Renal cortical epithelial cell (primary cell): ENCODE measurements around the gene TAF5L. TPM values are rescaled to one million over a fixed set of nuclear protein-coding genes. Genes with fewer than 3 reads are reported as not detected.
A peak's percentile ranks its signal among the peaks of the same experiment; 100 is the strongest.

Experiments
- DNase-seq: peaks from one replicate; pipeline ENCODE4 v3.0.0-alpha.2; 2011; ENCODE audit warnings: low read depth
- total RNA-seq: library from RNA; depleted of rRNA; stranded (reverse); fragments of >200 nt; gene quantifications from 2 replicates; pipeline ENCODE4 v1.2.3, GENCODE V29; 2014

TAF5L gene
- 15.7 and 24.8 TPM in 2 replicates for total RNA-seq

GRCh38 chr1:229625915-229626831 is at the start of gene TAF5L, which contains the start of gene URB2:
TSS of gene TAF5L (minus strand) at chr1:229626122. CDS start at chr1:229614482, 11,640 bp downstream.
TSS of gene URB2 (plus strand) at chr1:229626247. CDS start at chr1:229627634, 1,387 bp downstream.
- DNase-seq = peak; percentile 66

GRCh38 chr1:229675396-229675795 is 49.5 kb upstream of the TAF5L start:
- no peak for DNase-seq

DNA sequence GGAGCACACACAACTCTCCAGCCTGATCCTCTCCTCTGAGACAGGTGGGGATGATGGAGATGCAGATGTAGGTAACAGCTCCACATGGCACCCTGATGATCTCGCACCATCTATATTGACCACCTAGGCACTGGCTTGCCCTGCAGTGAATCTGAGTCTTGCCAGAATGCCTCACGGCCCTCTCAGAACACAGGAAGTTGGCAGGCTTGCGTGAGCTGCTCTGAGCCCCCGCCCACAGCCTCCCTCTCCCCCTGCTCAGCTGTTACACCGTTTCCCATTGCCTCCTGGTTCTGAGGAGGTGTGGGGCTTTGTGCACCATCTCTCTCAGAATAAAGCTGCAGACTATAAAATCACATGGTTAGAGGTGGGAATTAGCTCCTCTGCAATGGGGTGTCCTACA is 48.1 kb upstream of the TAF5L start:
- DNase-seq = no peak

- no peak for DNase-seq
Observed at GRCh38 chr1:229672246-229672645, 46.3 kb upstream of the TAF5L start.

DNA sequence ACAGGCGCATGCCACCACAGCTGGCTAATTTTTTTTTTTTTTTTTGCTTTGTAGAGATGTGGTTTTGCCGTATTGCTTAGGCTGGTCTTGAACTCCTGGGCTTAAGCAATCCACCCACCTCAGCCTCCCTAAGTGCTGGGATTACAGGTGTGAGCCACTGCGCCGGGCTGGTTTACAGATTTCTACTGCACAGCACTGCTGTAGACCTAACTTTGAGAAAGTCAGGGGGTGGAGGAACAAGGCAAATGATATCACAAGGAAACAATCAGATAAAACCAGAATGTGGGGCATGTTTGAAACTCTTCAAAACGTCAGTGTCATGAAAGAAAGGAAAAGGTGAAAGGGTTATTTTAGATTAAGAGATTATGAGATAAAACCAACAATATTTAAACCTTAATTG is 45.4 kb upstream of the TAF5L start:
- no peak for DNase-seq

DNA sequence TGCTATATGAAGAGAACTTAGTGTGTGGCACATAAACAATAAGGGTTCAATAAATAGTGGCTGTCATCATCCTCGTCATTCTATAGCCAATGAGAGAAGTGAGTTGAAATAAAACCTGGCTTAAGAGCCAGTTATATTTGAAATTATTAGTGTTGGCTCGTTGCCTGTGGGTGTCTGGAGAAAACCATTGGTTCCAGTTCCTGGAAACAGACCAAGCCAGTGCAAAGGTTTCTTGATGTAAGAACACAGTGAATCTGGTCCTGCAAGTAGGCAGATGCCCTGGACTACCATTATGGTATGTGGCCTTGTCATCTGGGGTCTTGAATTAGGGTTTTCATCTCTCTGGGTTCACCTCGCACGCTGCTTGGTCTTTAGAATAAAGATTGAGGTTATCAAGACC is 43.4 kb upstream of the TAF5L start:
- DNase-seq = peak; percentile 12

- no peak for DNase-seq
Observed at GRCh38 chr1:229666585-229666984, 40.7 kb upstream of the TAF5L start.

GRCh38 chr1:229665912-229666558 is 40.1 kb upstream of the TAF5L start:
- DNase-seq = no peak

DNA sequence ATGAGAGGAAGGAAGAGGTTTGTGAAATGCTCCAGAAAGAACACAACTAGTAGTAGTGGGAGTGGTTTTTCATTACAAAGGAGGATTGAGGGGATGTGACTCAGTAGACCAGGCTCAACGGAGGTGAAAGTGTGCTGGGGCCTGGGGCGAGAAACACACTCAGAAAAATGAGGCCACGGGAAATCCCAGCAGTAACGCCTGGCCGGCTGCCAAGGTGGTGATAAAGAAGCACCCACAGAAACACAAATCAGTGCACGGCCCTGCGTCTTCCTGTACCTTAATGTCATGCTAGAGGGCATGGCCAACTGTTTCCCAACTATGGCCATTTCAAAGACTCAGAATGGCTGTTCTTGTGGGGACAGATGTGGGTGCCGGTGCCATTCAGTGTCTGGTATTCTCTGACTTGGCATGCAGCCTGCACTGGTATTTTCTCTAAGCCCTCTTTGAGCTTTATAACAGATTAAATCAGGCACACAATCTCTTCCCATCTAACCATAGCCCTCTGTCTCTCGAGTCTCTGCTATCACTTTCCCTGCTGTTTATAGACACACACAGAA is 38.3 kb upstream of the TAF5L start:
- peak; percentile 22 for DNase-seq

DNA sequence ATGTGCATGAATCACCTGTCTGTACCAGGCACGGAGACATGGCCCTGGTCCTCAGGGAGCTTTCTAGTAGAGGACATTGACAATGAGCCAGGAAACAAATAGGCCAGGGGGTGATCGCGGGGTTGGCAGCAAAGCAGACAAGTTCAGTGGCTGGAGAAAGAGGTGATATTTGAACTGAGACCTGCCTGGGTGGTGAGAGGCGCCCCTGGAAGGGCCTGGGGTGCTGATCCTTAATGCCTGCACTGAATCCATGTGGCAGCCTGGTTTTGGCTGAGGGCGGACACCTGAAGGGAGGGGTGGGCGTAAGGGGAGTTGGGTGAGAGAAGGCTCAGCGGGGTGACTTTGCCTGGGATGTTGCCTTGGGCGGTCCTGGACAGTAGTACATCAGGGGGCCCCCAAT is 36.0 kb upstream of the TAF5L start:
- no peak for DNase-seq

DNA sequence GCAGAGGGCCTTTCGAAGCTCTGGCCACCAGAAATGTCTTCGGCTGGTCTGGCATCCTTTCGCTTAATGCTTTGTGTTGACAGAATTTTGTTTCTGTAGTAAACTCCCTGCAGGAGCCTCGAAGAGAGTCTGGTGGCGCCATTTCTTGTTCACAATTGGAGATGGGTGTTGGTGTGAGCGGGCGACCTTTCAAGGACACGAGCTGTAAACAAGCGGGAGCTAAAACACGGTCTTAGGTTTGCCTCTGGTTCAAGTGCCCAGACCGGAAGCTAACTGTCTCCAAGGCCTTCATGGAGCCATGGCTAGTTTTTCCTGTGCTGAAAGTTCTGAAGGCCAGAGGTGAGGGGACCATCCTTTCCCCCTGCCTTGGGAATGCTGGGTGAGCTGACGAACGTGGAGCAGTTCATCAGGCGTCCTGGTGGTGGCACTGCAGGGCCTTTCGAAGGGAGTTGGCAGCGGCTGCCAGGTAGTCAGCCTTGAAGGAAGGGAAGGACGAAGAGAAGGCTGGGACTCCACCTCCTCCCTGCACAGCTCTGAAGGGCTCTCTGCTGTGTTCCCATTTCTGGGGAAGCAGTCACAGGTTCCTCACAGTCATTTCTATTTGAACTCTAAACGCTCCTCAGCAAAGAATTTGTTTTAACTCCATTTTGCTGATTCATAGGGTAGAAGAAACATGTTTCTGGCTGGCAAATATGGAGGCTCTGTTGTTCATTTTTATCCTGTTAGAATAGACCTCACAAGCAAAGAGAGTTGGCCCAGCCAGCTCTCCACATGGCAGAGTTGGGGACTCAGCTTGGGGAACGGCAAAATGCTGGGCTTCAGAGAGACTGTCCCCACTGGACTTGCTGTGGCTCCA is 35.3 kb upstream of the TAF5L start:
- peak; percentile 42 for DNase-seq

DNA sequence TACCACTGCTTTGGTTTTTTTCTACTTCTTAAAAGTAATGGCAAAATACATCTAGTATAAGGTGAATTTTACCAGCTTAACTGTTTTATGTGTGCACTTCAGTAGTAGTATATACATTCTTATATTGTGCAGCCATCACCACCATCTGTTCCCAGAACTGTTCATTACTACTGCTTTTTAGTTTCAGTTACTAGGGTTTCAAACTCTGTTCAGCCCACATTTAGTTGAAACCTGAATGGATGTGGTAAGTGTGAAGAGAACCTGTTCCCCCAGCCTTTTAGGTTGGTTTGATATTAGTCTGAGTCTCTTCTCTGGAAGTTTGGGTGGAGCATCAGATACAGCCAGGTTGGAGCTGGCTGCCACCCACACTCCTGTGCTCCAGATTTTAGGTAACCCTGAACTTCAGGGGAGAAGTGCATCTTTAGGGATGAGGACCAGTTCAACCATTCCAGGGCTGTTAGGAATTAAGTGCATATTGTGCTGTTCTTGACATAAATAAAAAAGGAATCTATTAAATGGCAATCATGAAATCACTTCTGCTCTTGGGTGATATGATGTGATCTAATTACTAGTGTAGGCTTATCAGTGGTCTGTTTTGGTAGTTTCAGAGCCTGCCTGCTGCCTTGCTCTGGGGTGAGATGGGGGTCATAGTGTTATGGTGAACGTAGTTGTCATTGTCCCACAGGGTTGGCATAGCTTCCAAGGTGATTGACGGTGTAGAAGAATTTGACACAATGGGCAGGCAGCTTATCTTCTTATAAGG is 32.3 kb upstream of the TAF5L start:
- DNase-seq = no peak

GRCh38 chr1:229655781-229656180 is 29.9 kb upstream of the TAF5L start:
- DNase-seq = no peak

DNA sequence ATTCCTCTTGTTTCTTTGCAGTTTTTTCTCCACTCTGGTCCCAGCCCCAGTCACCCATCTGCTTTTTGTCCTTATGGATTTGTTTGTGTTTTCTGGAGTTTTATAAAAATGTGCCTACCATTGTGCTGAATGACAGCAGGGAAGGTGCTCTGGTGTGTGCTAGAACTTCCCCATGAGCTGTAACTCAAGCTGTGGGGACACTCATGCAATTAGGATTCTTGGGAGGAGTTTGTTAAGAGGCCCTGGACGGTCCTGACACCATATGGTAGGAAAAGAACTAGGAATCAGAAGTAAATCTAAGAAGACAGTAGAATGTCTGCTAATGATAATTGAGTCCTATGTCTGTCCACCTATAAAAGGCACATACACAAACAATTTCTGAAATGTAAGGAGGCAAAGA is 27.5 kb upstream of the TAF5L start:
- no peak for DNase-seq

GRCh38 chr1:229651546-229651945 is 25.6 kb upstream of the TAF5L start:
- DNase-seq = no peak

GRCh38 chr1:229650045-229650444 is 24.1 kb upstream of the TAF5L start:
- no peak for DNase-seq

DNA sequence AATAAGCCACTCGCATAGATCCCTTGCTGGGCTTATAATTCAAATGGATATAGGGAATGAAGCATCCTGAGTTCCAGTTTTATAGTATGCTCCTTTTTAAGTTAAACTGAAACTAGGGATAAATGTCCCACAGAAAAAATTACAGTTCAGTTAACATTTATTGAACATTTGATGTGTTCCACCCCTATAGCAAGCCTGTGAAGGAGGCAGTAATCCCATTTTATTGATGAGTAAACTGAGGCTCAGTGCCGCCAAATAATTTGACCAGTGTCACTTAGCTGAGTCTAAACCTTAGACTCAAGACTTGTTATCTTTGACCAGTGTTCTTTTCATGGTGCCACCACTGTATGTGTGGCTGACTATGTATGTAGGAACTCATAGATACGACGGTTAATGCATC is 22.5 kb upstream of the TAF5L start:
- no peak for DNase-seq

- no peak for DNase-seq
Observed at GRCh38 chr1:229645324-229645993, 19.5 kb upstream of the TAF5L start.

DNA sequence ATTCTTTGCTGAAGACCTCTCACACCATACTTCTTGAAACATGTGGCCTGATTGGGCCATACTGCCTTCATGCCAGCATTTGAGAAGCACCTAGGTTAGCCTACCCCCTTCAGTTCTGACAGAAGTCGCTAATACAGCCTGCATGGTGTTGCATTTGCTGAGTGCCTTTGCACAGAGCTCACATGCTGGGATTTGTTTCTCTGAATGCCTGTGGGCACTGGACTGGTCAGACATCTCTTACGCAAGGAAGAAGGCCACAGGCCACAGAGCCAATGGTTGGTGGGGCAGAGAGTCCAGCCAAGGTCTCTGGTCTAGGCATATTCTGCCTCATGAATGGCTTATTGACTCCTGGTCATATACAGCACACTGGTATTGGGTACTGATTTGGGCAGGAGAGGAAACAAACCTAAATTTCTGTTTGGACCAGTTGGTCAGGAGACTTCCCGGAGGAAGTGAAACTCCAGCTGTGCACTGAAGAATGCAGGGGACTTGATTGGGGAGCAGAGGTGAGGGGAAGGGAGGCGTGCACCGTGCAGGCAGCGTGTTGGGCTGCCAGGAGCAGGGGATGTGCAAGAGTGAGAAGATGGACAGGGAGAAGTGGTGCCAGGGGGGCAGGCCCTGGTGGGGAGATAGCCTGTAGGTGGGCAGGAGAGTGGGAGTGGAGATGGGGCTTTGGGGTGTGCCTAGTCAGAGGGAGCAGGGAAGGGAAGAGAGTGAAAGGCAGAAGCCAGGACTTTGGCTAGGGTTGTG is 18.2 kb upstream of the TAF5L start:
- peak; percentile 66 for DNase-seq

- DNase-seq = no peak
Observed at GRCh38 chr1:229642970-229643369, 17.0 kb upstream of the TAF5L start.
